ENCODE results near the gene ZNF496. TPM values are rescaled to one million over a fixed set of nuclear protein-coding genes. Genes with fewer than 3 reads are reported as not detected.

Gene ZNF496
- total RNA-seq, 4 donors from 2014 or later: 34.2 to 47.4 (median 39.7) TPM

GRCh38 chr1:247297263-247298123, 34.2 kb downstream of the ZNF496 start:
- no peaks in the 10 kb centered on the region for H3K9me3 ChIP-seq
- ATAC-seq: no peak
- no peaks in the 10 kb centered on the region for H3K27me3 ChIP-seq
- in situ Hi-C loops (cut with MboI; ENCODE audit: low sequenced_read_pairs in 4 of 4) (no loop called here), intact Hi-C loops (cut with DNase I; ENCODE audit: low total_unique reads) (no loop called here)
- no peak for TF ChIP-seq POLR2A (IDR thresholded peaks at IDR 0.05)
- TF ChIP-seq, protein P1, sequence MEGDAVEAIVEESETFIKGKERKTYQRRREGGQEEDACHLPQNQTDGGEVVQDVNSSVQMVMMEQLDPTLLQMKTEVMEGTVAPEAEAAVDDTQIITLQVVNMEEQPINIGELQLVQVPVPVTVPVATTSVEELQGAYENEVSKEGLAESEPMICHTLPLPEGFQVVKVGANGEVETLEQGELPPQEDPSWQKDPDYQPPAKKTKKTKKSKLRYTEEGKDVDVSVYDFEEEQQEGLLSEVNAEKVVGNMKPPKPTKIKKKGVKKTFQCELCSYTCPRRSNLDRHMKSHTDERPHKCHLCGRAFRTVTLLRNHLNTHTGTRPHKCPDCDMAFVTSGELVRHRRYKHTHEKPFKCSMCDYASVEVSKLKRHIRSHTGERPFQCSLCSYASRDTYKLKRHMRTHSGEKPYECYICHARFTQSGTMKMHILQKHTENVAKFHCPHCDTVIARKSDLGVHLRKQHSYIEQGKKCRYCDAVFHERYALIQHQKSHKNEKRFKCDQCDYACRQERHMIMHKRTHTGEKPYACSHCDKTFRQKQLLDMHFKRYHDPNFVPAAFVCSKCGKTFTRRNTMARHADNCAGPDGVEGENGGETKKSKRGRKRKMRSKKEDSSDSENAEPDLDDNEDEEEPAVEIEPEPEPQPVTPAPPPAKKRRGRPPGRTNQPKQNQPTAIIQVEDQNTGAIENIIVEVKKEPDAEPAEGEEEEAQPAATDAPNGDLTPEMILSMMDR (IDR thresholded peaks at IDR 0.05 in 4 of 5, conservative IDR thresholded peaks at IDR 0.05 in 1 of 5): no peak
- H3K4me3 ChIP-seq: no peak overlapping the region
- no peaks in the 10 kb centered on the region for H3K4me1 ChIP-seq
- no peak for DNase-seq
- H3K27ac ChIP-seq: no peak overlapping the region
- peaks cover 0 to 31% of the 10 kb centered on the region in 2 donors for H3K36me3 ChIP-seq

GRCh38 chr1:247296599-247297180, 35.0 kb downstream of the ZNF496 start:
- Histone ChIP-seq H3K27ac (no peak overlapping the region), H3K4me1 (no peaks in the 10 kb centered on the region), H3K27me3 (no peaks in the 10 kb centered on the region), H3K9me3 (no peaks in the 10 kb centered on the region), H3K36me3 (peaks cover 0 to 24% of the 10 kb centered on the region in 2 donors), H3K4me3 (no peak overlapping the region)
- TF ChIP-seq POLR2A (IDR thresholded peaks at IDR 0.05): no peak
- TF ChIP-seq, protein P1 (IDR thresholded peaks at IDR 0.05 in 4 of 5, conservative IDR thresholded peaks at IDR 0.05 in 1 of 5): no peak
- no peak for ATAC-seq
- no peak for DNase-seq
- intact Hi-C loops (cut with DNase I; ENCODE audit: low total_unique reads) (no loop called here), in situ Hi-C loops (cut with MboI; ENCODE audit: low sequenced_read_pairs in 4 of 4) (no loop called here)

- Histone ChIP-seq H3K27ac (no peak overlapping the region), H3K4me3 (no peak overlapping the region), H3K27me3 (no peaks in the 10 kb centered on the region), H3K9me3 (no peaks in the 10 kb centered on the region), H3K36me3 (peaks cover 0 to 14% of the 10 kb centered on the region in 2 donors), H3K4me1 (no peaks in the 10 kb centered on the region)
- TF ChIP-seq, protein P1 (IDR thresholded peaks at IDR 0.05 in 4 of 5, conservative IDR thresholded peaks at IDR 0.05 in 1 of 5): no peak
- TF ChIP-seq POLR2A (IDR thresholded peaks at IDR 0.05): no peak
- intact Hi-C loops (cut with DNase I; ENCODE audit: low total_unique reads) (no loop called here), in situ Hi-C loops (cut with MboI; ENCODE audit: low sequenced_read_pairs in 4 of 4) (no loop called here)
- DNase-seq: no peak
- no peak for ATAC-seq
These were observed 35.9 kb downstream of the ZNF496 start for GRCh38 chr1:247295746-247296145.

GRCh38 chr1:247295274-247295684, 36.4 kb downstream of the ZNF496 start:
- TF ChIP-seq, protein P1 (IDR thresholded peaks at IDR 0.05 in 4 of 5, conservative IDR thresholded peaks at IDR 0.05 in 1 of 5): no peak
- TF ChIP-seq POLR2A (IDR thresholded peaks at IDR 0.05): no peak
- intact Hi-C loops (cut with DNase I; ENCODE audit: low total_unique reads): no loop called here

More at GRCh38 chr1:247295274-247295684, 36.4 kb downstream of the ZNF496 start:
- peaks cover 0 to 10% of the 10 kb centered on the region in 2 donors for H3K36me3 ChIP-seq
- no peak overlapping the region for H3K4me3 ChIP-seq
- H3K9me3 ChIP-seq: no peaks in the 10 kb centered on the region
- no peaks in the 10 kb centered on the region for H3K27me3 ChIP-seq
- no peak for DNase-seq
- H3K4me1 ChIP-seq: no peaks in the 10 kb centered on the region
- in situ Hi-C loops (cut with MboI; ENCODE audit: low sequenced_read_pairs in 4 of 4): no loop called here
- no peak for ATAC-seq
- H3K27ac ChIP-seq: no peak overlapping the region

All from gastrocnemius medialis (tissue), 4 donors.